ENCODE measurements around the gene NR2F1-AS1. TPM values are rescaled to one million over a fixed set of nuclear protein-coding genes. Genes with fewer than 3 reads are reported as not detected.

NR2F1-AS1 gene
- total RNA-seq, 1 donor from 2014 or later: 9.5 TPM

GRCh38 chr5:93580063-93580926 is 724 bp downstream of the NR2F1-AS1 start:
- no peak for DNase-seq (ENCODE audit: low read depth)
- Histone ChIP-seq H3K27me3 (ENCODE audit: control insufficient read depth, insufficient read depth, low read length) (no peaks in the 10 kb centered on the region), H3K36me3 (ENCODE audit: control insufficient read depth, insufficient read depth, low read length) (no peaks in the 10 kb centered on the region), H3K4me3 (ENCODE audit: low read depth, low read length) (peak overlapping the region; percentile 77)
- no peak for TF ChIP-seq CTCF (IDR thresholded peaks at IDR 0.05; ENCODE audit: insufficient read depth, low read length, poor library complexity, severe bottlenecking)

- no peak for DNase-seq (ENCODE audit: low read depth)
- H3K27me3 ChIP-seq (ENCODE audit: control insufficient read depth, insufficient read depth, low read length): no peaks in the 10 kb centered on the region
- TF ChIP-seq CTCF (IDR thresholded peaks at IDR 0.05; ENCODE audit: insufficient read depth, low read length, poor library complexity, severe bottlenecking): no peak
Measured at GRCh38 chr5:93579692-93580062, 1.3 kb downstream of the NR2F1-AS1 start.

GRCh38 chr5:93578813-93579691 is 2.0 kb downstream of the NR2F1-AS1 start:
- Histone ChIP-seq H3K36me3 (ENCODE audit: control insufficient read depth, insufficient read depth, low read length) (no peaks in the 10 kb centered on the region), H3K4me3 (ENCODE audit: low read depth, low read length) (peak overlapping the region; percentile 77), H3K27me3 (ENCODE audit: control insufficient read depth, insufficient read depth, low read length) (no peaks in the 10 kb centered on the region)
- no peak for DNase-seq (ENCODE audit: low read depth)
- peak; percentile 8 for TF ChIP-seq CTCF (IDR thresholded peaks at IDR 0.05; ENCODE audit: insufficient read depth, low read length, poor library complexity, severe bottlenecking)

More at GRCh38 chr5:93579692-93580062, 1.3 kb downstream of the NR2F1-AS1 start:
- H3K36me3 ChIP-seq (ENCODE audit: control insufficient read depth, insufficient read depth, low read length): no peaks in the 10 kb centered on the region
- H3K4me3 ChIP-seq (ENCODE audit: low read depth, low read length): peak overlapping the region; percentile 77

GRCh38 chr5:93577854-93578812 is 2.9 kb downstream of the NR2F1-AS1 start:
- no peaks in the 10 kb centered on the region for H3K36me3 ChIP-seq (ENCODE audit: control insufficient read depth, insufficient read depth, low read length)
- TF ChIP-seq CTCF (IDR thresholded peaks at IDR 0.05; ENCODE audit: insufficient read depth, low read length, poor library complexity, severe bottlenecking): no peak
- H3K27me3 ChIP-seq (ENCODE audit: control insufficient read depth, insufficient read depth, low read length): no peaks in the 10 kb centered on the region
- DNase-seq (ENCODE audit: low read depth): no peak
- peak overlapping the region; percentile 6 for H3K4me3 ChIP-seq (ENCODE audit: low read depth, low read length)

All from kidney epithelial cell (primary cell).